VCaP (cell line): Measurements from ENCODE around the gene BMP2.
A peak's percentile ranks its signal among the peaks of the same experiment; 100 is the strongest.

Experiments used
- H3K27ac ChIP-seq: fragments of 450-650 bp; 2 replicates; pipeline ENCODE4 v1.5.1; 2017
- CTCF ChIP-seq: fragments of 450-650 bp; conservative IDR thresholded peaks from 2 replicates; pipeline ENCODE4 v1.5.1; 2017; ENCODE audit warnings: mild to moderate bottlenecking, moderate library complexity

Gene BMP2

GRCh38 chr20:6819599-6819998 lies 52.1 kb downstream of the BMP2 start:
- H3K27ac ChIP-seq: no peak overlapping the region
- peak; percentile 65 for TF ChIP-seq CTCF

GRCh38 chr20:6824401-6824800 lies 56.9 kb downstream of the BMP2 start:
- no peak overlapping the region for H3K27ac ChIP-seq
- no peak for TF ChIP-seq CTCF

GRCh38 chr20:6827472-6827871 lies 60.0 kb downstream of the BMP2 start:
- no peak for TF ChIP-seq CTCF
- no peak overlapping the region for H3K27ac ChIP-seq

- H3K27ac ChIP-seq: no peak overlapping the region
- TF ChIP-seq CTCF: peak; percentile 92
These were observed 61.4 kb downstream of the BMP2 start for GRCh38 chr20:6828794-6829423.

GRCh38 chr20:6829510-6830116 lies 62.1 kb downstream of the BMP2 start:
- TF ChIP-seq CTCF: no peak
- no peak overlapping the region for H3K27ac ChIP-seq
